HepG2 (cell line): ENCODE results near the gene HDLBP. TPM values are rescaled to one million over a fixed set of nuclear protein-coding genes. Genes with fewer than 3 reads are reported as not detected.

Experiments
- AGO1 ChIP-seq: fragments of 200-400 bp; formaldehyde crosslinking; IDR thresholded peaks from 2 replicates; pipeline ENCODE4 v1.6.1; 2017; ENCODE audit warnings: mild to moderate bottlenecking, low read depth, low read length, moderate library complexity; ENCODE audit not compliant: poor library complexity, severe bottlenecking
- E2F1 ChIP-seq: sonication (generic); formaldehyde crosslinking; IDR thresholded peaks from 2 replicates; pipeline ENCODE4 v1.5.0; 2020; ENCODE audit warnings: missing genetic modification reagents
- FOSL2 ChIP-seq: sonication (generic); formaldehyde crosslinking; IDR thresholded peaks from 2 replicates; pipeline ENCODE4 v1.4.0; 2020; ENCODE audit warnings: missing genetic modification reagents
- LCORL ChIP-seq, 2 experiments: fragments of 450-650 bp in 1 of 2; sonication (generic) in 1 of 2; formaldehyde crosslinking in 1 of 2; IDR thresholded peaks; 2 replicates each; pipeline versions ENCODE4 v1.5.0 to v1.6.1; 2017 to 2020; ENCODE audit warnings: antibody characterized with exemption in 1 of 2, missing genetic modification reagents in 1 of 2
- MAFK ChIP-seq, 2 experiments: IDR thresholded peaks in 1 of 2; conservative IDR thresholded peaks in 1 of 2; 2 replicates each; pipeline ENCODE4 v1.6.1; 2011; ENCODE audit warnings: improper control_type of control experiment in 2 of 2, low read length in 2 of 2
- MIER2 ChIP-seq: IDR thresholded peaks from 2 replicates; pipeline ENCODE4 v1.6.1; 2016; ENCODE audit warnings: missing biosample characterization, missing genetic modification reagents
- MTA3 ChIP-seq: sonication (generic); formaldehyde crosslinking; IDR thresholded peaks from 2 replicates; pipeline ENCODE4 v1.4.0; 2020; ENCODE audit warnings: missing genetic modification reagents
- PHF8 ChIP-seq: sonication (generic); formaldehyde crosslinking; IDR thresholded peaks from 2 replicates; pipeline ENCODE4 v1.5.0; 2020; ENCODE audit warnings: missing genetic modification reagents
- RAD21 ChIP-seq: fragments of 450-650 bp; formaldehyde crosslinking; IDR thresholded peaks from 2 replicates; pipeline ENCODE4 v1.5.0; 2020; ENCODE audit warnings: mild to moderate bottlenecking
- RARA ChIP-seq: IDR thresholded peaks from 2 replicates; pipeline ENCODE4 v1.6.1; 2016; ENCODE audit warnings: missing genetic modification reagents, missing compliant biosample characterization
- RBAK ChIP-seq: sonication (generic); formaldehyde crosslinking; IDR thresholded peaks from 2 replicates; pipeline ENCODE4 v1.5.1; 2020; ENCODE audit warnings: mild to moderate bottlenecking, missing genetic modification reagents
- SMYD3 ChIP-seq: sonication (generic); formaldehyde crosslinking; IDR thresholded peaks from 2 replicates; pipeline ENCODE4 v1.8.1; 2023; ENCODE audit warnings: mild to moderate bottlenecking, missing genetic modification reagents
- TCF7L2 ChIP-seq: IDR thresholded peaks from 2 replicates; pipeline ENCODE4 v1.6.1; 2011; ENCODE audit warnings: mild to moderate bottlenecking, low read depth, low read length, moderate library complexity
- XRCC5 ChIP-seq: fragments of 200-400 bp; formaldehyde crosslinking; optimal IDR thresholded peaks from 2 replicates; pipeline ENCODE3; 2017; ENCODE audit warnings: mild to moderate bottlenecking, low read length
- ZBED4 ChIP-seq: sonication (generic); formaldehyde crosslinking; IDR thresholded peaks from 2 replicates; pipeline ENCODE4 v1.4.0; 2020; ENCODE audit warnings: missing genetic modification reagents, borderline replicate concordance
- ZBTB2 ChIP-seq: sonication (generic); formaldehyde crosslinking; IDR thresholded peaks from 2 replicates; pipeline ENCODE4 v1.8.0; 2022; ENCODE audit warnings: low read depth, missing genetic modification reagents
- ZNF230 ChIP-seq: sonication (generic); formaldehyde crosslinking; IDR thresholded peaks from 2 replicates; pipeline ENCODE4 v1.4.0; 2020; ENCODE audit warnings: mild to moderate bottlenecking, missing genetic modification reagents
- ZNF34 ChIP-seq: sonication (generic); formaldehyde crosslinking; IDR thresholded peaks from 2 replicates; pipeline ENCODE4 v1.4.0; 2020; ENCODE audit warnings: mild to moderate bottlenecking, missing genetic modification reagents, borderline replicate concordance
- ZNF674 ChIP-seq: sonication (generic); formaldehyde crosslinking; IDR thresholded peaks from 2 replicates; pipeline ENCODE4 v1.5.0; 2020; ENCODE audit warnings: low read depth, mild to moderate bottlenecking, missing genetic modification reagents
- polyA plus RNA-seq, 8 experiments: library from polyadenylated mRNA; depleted of rRNA in 3 of 8; stranded (reverse) in 7 of 8; unstranded in 1 of 8; fragments of >200 nt; fragmentation: Illumina TruSeq in 4 of 8; extraction: Trizol in 4 of 8; gene quantifications; 2 replicates each; pipeline versions ENCODE4 v1.2.1 to v1.2.3, GENCODE V29; 2011 to 2016; ENCODE audit warnings: low read depth in 4 of 8, missing spikeins in 1 of 8, mixed read lengths in 1 of 8; ENCODE audit not compliant: insufficient read depth in 1 of 8
- total RNA-seq, 5 experiments: library from RNA; depleted of rRNA; stranded (reverse); fragments of >200 nt; fragmentation: Illumina TruSeq; extraction: Trizol; gene quantifications; 2 replicates each; pipeline ENCODE4 v1.2.3, GENCODE V29; 2016; ENCODE audit warnings: low read depth in 1 of 5
- TF ChIP-seq, protein P1 (sequence below): sonication (generic); formaldehyde crosslinking; IDR thresholded peaks from 2 replicates; pipeline ENCODE4 v1.5.0; 2020; ENCODE audit warnings: missing genetic modification reagents
- TF ChIP-seq, protein P2 (sequence below): sonication (generic); formaldehyde crosslinking; IDR thresholded peaks from 2 replicates; pipeline ENCODE4 v1.8.1; 2023; ENCODE audit warnings: missing genetic modification reagents, inconsistent platforms, borderline replicate concordance

HDLBP gene
- total and polyA plus RNA-seq, 2 of the 13 experiments (the other 11 are each of a cell fraction or from before 2014, with no cell fraction given) = 464 to 707 TPM

DNA sequence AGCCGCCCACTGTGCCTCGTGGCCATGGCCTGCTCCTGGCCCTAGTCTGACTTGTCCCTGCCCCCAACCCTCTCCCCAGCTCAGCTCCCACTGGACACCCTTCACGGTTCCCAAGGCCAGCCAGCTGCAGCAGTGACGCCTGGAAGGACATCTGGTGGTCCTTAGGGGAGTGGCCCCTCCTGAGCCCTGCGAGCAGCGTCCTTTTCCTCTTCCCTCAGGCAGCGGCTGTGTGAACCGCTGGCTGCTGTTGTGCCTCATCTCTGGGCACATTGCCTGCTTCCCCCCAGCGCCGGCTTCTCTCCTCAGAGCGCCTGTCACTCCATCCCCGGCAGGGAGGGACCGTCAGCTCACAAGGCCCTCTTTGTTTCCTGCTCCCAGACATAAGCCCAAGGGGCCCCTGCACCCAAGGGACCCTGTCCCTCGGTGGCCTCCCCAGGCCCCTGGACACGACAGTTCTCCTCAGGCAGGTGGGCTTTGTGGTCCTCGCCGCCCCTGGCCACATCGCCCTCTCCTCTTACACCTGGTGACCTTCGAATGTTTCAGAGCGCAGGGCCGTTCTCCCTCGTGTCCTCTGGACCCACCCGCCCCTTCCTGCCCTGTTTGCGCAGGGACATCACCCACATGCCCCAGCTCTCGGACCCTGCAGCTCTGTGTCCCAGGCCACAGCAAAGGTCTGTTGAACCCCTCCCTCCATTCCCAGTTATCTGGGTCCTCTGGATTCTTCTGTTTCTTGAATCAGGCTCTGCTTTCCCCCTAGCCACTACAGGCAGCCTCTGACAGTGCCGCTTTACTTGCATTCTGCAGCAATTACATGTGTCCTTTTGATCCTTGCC, 91.2 kb downstream of the HDLBP start (continued):
- no peak; the same call in 1 of the 2 replicates for TF ChIP-seq PHF8 (CRISPR knock-in tag)
- no peak for TF ChIP-seq E2F1 (CRISPR knock-in tag)
- TF ChIP-seq ZBTB2 (CRISPR knock-in tag) = no peak
- TF ChIP-seq ZNF34 = peak; percentile 89; the same call in 1 of the 2 replicates
- TF ChIP-seq XRCC5 = no peak
- TF ChIP-seq AGO1 = peak; percentile 92
- no peak for TF ChIP-seq FOSL2 (CRISPR knock-in tag)
- TF ChIP-seq TCF7L2 = no peak
- TF ChIP-seq SMYD3 (CRISPR knock-in tag) = 0 out of 2 replicates have a peak, but pooled peaks have one; percentile 29
- TF ChIP-seq, protein P1, sequence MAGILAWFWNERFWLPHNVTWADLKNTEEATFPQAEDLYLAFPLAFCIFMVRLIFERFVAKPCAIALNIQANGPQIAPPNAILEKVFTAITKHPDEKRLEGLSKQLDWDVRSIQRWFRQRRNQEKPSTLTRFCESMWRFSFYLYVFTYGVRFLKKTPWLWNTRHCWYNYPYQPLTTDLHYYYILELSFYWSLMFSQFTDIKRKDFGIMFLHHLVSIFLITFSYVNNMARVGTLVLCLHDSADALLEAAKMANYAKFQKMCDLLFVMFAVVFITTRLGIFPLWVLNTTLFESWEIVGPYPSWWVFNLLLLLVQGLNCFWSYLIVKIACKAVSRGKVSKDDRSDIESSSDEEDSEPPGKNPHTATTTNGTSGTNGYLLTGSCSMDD (CRISPR knock-in tag) = no peak
- peak; percentile 84 for TF ChIP-seq ZNF230
- no peak for TF ChIP-seq MIER2
- TF ChIP-seq RARA (CRISPR knock-in tag) = peak; percentile 4; the same call in 1 of the 2 replicates
- TF ChIP-seq LCORL (IDR thresholded peaks at IDR 0.05) = no peak
- peak; percentile 96 for TF ChIP-seq LCORL (CRISPR knock-in tag; IDR thresholded peaks at IDR 0.05)
- TF ChIP-seq MTA3 = no peak
- TF ChIP-seq RBAK (CRISPR knock-in tag) = no peak
- TF ChIP-seq ZNF674 (CRISPR knock-in tag) = no peak
- TF ChIP-seq ZBED4 = no peak
- peak; percentile 14 for TF ChIP-seq RAD21 (CRISPR knock-in tag)
- no peak for TF ChIP-seq MAFK (conservative IDR thresholded peaks at IDR 0.05 in 1 of 2, IDR thresholded peaks at IDR 0.05 in 1 of 2; ENCODE audit: low read length in 2 of 2)
- TF ChIP-seq, protein P2, sequence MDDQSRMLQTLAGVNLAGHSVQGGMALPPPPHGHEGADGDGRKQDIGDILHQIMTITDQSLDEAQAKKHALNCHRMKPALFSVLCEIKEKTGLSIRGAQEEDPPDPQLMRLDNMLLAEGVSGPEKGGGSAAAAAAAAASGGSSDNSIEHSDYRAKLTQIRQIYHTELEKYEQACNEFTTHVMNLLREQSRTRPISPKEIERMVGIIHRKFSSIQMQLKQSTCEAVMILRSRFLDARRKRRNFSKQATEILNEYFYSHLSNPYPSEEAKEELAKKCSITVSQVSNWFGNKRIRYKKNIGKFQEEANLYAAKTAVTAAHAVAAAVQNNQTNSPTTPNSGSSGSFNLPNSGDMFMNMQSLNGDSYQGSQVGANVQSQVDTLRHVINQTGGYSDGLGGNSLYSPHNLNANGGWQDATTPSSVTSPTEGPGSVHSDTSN = no peak
